OCI-LY3 (cell line): Measurements from ENCODE around the gene ARHGAP22.

ENCODE experiments used
- H2AFZ ChIP-seq: fragments of 200-600, 300-600 bp; shearing (Covaris generic); 2 replicates; pipeline ENCODE4 v1.6.0; 2014; ENCODE audit warnings: antibody characterized with exemption, low read depth, low read length
- H3K27ac ChIP-seq: fragments of 200-600, 300-600 bp; sonication (generic); 2 replicates; pipeline ENCODE4 v1.5.1; 2014; ENCODE audit warnings: mild to moderate bottlenecking, low read length, moderate library complexity, mixed read lengths
- H3K27me3 ChIP-seq: fragments of 200-600, 300-600 bp; sonication (generic); 2 replicates; pipeline ENCODE4 v1.6.1; 2014; ENCODE audit warnings: low read depth, low read length, mixed read lengths
- H3K36me3 ChIP-seq: fragments of 200-600, 300-600 bp; sonication (generic); replicated peaks from 2 replicates; pipeline ENCODE3; 2014; ENCODE audit warnings: low read depth, low read length, mixed read lengths
- H3K4me1 ChIP-seq: fragments of 300-600, 200-600 bp; sonication (generic); 2 replicates; pipeline ENCODE4 v1.6.1; 2014; ENCODE audit warnings: low read length, mixed read lengths
- H3K4me2 ChIP-seq: fragments of 200-600, 300-600 bp; sonication (generic); 2 replicates; pipeline ENCODE4 v1.6.1; 2014; ENCODE audit warnings: low read length, mixed read lengths
- H3K4me3 ChIP-seq: fragments of 300-600, 200-600 bp; sonication (generic); 2 replicates; pipeline ENCODE4 v1.5.1; 2014; ENCODE audit warnings: antibody characterized with exemption, mild to moderate bottlenecking, low read length, moderate library complexity
- H3K79me2 ChIP-seq: fragments of 300-600, 200-600 bp; shearing (Covaris generic); 2 replicates; pipeline ENCODE4 v1.6.1; 2014; ENCODE audit warnings: mild to moderate bottlenecking, low read length, mixed read lengths
- H3K9ac ChIP-seq: fragments of 300-600, 200-600 bp; shearing (Covaris generic); 2 replicates; pipeline ENCODE4 v1.6.0; 2014; ENCODE audit warnings: mild to moderate bottlenecking, low read length, moderate library complexity
- H3K9me3 ChIP-seq: fragments of 200-600, 300-600 bp; shearing (Covaris generic); 2 replicates; pipeline ENCODE4 v1.6.1; 2014; ENCODE audit warnings: low read length, mixed read lengths; ENCODE audit not compliant: insufficient read depth
- H4K20me1 ChIP-seq: fragments of 200-600, 300-600 bp; sonication (generic); 2 replicates; pipeline ENCODE4 v1.6.1; 2016; ENCODE audit warnings: low read length, mixed read lengths; ENCODE audit not compliant: insufficient read depth
- EZH2phosphoT487 ChIP-seq: fragments of 200-600 bp; shearing (Covaris generic); IDR thresholded peaks from 2 replicates; pipeline ENCODE4 v1.6.1; 2018; ENCODE audit warnings: antibody characterized with exemption, mixed run types, low read depth
- TF ChIP-seq, protein P1 (sequence below): fragments of 200-600, 300-600 bp; sonication (generic); IDR thresholded peaks from 2 replicates; pipeline ENCODE4 v1.5.1; 2014; ENCODE audit warnings: antibody characterized with exemption, low read length, low read depth

ARHGAP22 gene

DNA sequence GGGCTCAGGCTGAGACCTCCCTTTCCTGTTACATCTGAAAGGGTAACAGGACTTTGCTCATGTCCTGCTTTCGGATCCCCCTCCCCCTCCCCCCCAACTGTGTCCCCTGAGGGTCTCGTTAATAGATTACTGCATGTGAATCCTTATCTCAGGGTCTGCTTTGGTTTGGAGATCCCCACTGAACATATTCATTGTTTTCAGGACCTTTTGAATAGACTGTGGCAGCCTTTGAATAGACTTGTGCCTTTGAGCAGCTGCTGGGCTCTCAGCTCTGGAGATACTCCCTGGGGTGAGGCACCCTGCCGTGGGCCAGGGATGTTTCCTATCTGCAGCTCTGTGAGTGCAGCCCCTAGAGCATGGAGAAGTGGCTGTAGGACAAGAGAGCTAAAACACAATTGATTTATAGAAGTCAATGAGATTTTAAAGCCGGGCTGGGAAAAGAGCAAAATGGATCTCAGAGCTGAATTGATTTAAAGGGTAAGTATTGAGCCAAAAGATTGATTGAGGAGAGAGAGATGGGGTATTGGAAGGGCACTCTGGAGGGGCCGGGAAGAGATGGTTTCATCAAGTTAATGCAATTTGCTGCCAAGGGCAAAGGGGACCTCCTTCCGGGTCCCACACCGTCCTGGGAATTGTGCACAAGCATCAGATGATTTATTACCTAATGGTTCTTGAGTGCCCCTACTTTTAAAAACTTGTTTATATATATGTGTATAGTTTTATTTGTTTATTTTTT, 9.9 kb downstream of the ARHGAP22 start:
- Histone ChIP-seq H3K79me2 (no peaks in the 10 kb centered on the region), H2AFZ (no peak overlapping the region), H3K27ac (no peak overlapping the region), H3K4me3 (no peak overlapping the region), H3K9ac (no peak overlapping the region), H3K36me3 (no peaks in the 10 kb centered on the region), H3K27me3 (no peaks in the 10 kb centered on the region; the same call in 1 of the 2 replicates), H4K20me1 (no peaks in the 10 kb centered on the region), H3K4me2 (no peak overlapping the region), H3K4me1 (no peaks in the 10 kb centered on the region), H3K9me3 (no peaks in the 10 kb centered on the region)
- TF ChIP-seq, protein P1, sequence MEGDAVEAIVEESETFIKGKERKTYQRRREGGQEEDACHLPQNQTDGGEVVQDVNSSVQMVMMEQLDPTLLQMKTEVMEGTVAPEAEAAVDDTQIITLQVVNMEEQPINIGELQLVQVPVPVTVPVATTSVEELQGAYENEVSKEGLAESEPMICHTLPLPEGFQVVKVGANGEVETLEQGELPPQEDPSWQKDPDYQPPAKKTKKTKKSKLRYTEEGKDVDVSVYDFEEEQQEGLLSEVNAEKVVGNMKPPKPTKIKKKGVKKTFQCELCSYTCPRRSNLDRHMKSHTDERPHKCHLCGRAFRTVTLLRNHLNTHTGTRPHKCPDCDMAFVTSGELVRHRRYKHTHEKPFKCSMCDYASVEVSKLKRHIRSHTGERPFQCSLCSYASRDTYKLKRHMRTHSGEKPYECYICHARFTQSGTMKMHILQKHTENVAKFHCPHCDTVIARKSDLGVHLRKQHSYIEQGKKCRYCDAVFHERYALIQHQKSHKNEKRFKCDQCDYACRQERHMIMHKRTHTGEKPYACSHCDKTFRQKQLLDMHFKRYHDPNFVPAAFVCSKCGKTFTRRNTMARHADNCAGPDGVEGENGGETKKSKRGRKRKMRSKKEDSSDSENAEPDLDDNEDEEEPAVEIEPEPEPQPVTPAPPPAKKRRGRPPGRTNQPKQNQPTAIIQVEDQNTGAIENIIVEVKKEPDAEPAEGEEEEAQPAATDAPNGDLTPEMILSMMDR = no peak
- no peak for TF ChIP-seq EZH2phosphoT487

DNA sequence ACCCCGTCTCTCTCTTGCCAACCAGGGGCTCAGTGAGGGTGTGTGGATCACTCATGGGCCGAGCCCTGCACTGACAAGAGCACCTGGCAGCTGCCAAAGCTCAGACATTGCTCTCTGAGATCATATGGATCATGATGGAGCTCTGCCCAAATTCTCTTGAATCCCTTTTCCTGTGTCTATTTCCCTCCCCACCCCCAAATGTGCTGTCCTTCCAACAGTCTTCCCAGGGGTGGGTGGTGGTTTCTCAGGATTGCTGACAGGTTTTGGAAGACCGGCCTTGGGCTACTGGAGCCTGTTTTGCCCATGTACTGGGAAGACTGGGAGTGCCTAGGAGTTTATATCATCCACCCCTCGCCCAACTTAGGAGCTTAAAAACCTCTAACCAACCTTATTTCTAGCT, 10.5 kb downstream of the ARHGAP22 start:
- no peaks in the 10 kb centered on the region for H3K9me3 ChIP-seq
- no peaks in the 10 kb centered on the region for H3K4me1 ChIP-seq
- H3K4me3 ChIP-seq = no peak overlapping the region
- H3K27me3 ChIP-seq = no peaks in the 10 kb centered on the region; the same call in 1 of the 2 replicates
- H2AFZ ChIP-seq = no peak overlapping the region
- no peaks in the 10 kb centered on the region for H3K79me2 ChIP-seq
- H3K4me2 ChIP-seq = no peak overlapping the region
- no peaks in the 10 kb centered on the region for H4K20me1 ChIP-seq
- TF ChIP-seq, protein P1 = no peak
- TF ChIP-seq EZH2phosphoT487 = no peak
- H3K36me3 ChIP-seq = no peaks in the 10 kb centered on the region
- no peak overlapping the region for H3K9ac ChIP-seq
- no peak overlapping the region for H3K27ac ChIP-seq

DNA sequence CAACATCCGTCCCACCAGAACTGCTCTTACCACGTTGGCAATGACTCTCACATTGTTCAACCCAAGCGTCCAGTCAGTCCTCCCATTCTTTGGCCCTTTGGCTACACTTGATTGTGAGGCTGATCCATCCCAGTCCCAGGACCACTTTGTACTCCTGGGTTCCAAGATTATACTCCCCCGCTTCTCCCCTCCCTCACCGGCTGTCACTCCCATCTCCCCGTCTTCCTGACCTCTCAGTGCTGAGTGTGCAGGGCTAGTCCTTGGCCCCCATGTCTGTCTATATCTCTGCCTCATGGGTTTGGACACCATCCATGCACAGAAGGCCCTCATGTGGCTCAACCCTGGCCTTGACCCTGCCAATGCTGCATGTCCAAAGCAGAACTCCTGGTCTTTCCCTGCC, 12.5 kb downstream of the ARHGAP22 start:
- no peaks in the 10 kb centered on the region for H4K20me1 ChIP-seq
- no peak overlapping the region for H3K4me3 ChIP-seq
- no peaks in the 10 kb centered on the region for H3K79me2 ChIP-seq
- TF ChIP-seq, protein P1 = no peak
- TF ChIP-seq EZH2phosphoT487 = no peak
- H3K9me3 ChIP-seq = no peaks in the 10 kb centered on the region
- no peaks in the 10 kb centered on the region; the same call in 1 of the 2 replicates for H3K27me3 ChIP-seq
- H2AFZ ChIP-seq = no peak overlapping the region
- no peak overlapping the region for H3K4me2 ChIP-seq
- no peak overlapping the region for H3K27ac ChIP-seq
- no peaks in the 10 kb centered on the region for H3K36me3 ChIP-seq
- no peak overlapping the region for H3K9ac ChIP-seq
- no peaks in the 10 kb centered on the region for H3K4me1 ChIP-seq

DNA sequence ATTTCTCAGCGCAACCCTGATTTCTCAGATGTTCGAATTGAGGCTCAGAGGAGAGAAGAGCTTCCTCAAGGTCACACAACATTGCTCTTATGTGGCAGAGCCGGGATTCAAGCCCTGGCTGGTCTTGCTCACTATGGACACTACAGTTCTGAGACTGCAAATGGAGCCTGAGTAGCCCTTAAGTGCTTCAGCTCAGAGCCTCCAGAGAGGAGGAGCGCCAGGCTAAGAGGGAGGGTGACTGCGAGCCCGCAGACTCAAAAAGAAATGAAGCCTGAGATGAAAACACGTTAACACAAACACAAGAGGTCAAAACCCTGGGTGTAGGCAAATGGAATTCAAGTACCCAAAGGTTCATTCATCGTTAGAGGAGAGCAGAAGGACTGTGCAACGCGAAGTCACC, 13.9 kb downstream of the ARHGAP22 start:
- Histone ChIP-seq H3K27ac (no peak overlapping the region), H2AFZ (no peak overlapping the region), H3K4me2 (no peak overlapping the region), H3K9me3 (no peaks in the 10 kb centered on the region), H3K9ac (no peak overlapping the region), H3K4me3 (no peak overlapping the region), H4K20me1 (no peaks in the 10 kb centered on the region), H3K27me3 (no peaks in the 10 kb centered on the region; the same call in 1 of the 2 replicates), H3K36me3 (no peaks in the 10 kb centered on the region), H3K79me2 (no peaks in the 10 kb centered on the region), H3K4me1 (no peaks in the 10 kb centered on the region)
- TF ChIP-seq, protein P1 = no peak
- no peak for TF ChIP-seq EZH2phosphoT487
